ENCODE measurements around the gene AOC2.
A peak's percentile ranks its signal among the peaks of the same experiment; 100 is the strongest.
"Not testable (repeated sequence)": the region's sequence is repeated elsewhere in the genome, so short reads cannot be mapped to it uniquely, and the experiment has no call there.

Gene AOC2

GRCh38 chr17:42880776-42881310 lies 36.5 kb downstream of the AOC2 start:
- DNase-seq (ENCODE audit: low spot score) (no peak), FAIRE-seq (no peak)

DNA sequence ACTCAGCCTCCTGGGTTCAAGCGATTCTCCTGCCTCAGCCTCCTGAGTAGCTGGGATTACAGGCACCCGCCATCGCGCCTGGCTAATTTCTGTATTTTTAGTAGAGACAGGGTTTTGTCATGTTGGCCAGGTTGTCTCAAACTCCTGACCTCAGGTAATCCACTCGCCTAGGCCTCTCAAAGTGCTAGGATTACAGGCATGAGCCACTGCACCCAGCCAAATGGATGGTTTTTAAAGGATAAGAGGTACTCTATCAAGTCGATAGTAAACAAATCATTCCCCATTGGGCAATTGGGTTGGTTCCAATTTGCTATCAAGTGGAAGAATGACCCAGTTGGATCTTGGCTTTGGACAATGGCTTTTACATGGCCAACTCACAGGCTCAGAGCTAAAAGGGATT lies 37.3 kb downstream of the AOC2 start:
- FAIRE-seq; DNase-seq (ENCODE audit: low spot score): not testable (repeated sequence)

DNA sequence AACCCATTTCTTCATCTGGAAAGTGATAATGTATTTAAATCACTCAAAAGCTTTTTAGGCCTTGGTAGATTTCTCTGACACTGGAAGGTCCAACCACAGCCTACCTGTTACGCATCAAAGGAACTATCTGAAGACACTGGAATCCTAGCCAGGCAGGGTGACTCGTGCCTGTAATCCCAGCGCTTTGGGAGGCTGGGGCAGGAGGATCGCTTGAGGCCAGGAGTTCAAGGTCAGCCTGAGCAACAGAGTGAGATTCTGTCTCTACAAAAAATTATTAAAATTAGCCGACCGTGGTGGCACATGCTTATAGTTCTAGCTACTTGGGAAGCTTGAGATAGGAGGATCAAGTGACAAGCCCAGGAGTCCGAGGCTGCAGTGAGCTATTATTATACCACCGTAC lies 37.8 kb downstream of the AOC2 start:
- DNase-seq (ENCODE audit: low spot score) (no peak), FAIRE-seq (no peak)

GRCh38 chr17:42883802-42884558 lies 39.6 kb downstream of the AOC2 start:
- FAIRE-seq, result no peak
- DNase-seq (ENCODE audit: low spot score), result no peak

DNA sequence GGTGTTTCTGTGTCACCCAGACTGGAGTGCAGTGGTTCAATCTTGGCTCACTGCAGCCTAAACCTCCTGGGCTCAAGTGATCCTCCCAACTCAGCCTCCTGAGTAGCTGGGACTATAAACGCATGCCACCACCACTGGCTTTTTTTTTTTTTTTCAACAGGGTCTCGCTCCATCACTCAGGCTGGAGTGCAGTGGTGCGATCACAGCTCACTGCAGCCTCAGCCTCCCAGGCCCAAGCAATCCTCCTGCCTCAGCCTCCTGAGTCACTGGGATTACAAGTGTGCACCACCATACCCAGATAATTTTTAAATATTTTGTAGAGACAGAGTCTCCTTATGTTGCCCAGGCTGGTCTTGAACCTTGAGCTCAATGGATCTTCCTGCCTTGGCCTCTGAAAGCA lies 41.4 kb downstream of the AOC2 start:
- not testable (repeated sequence) for DNase-seq (ENCODE audit: low spot score); FAIRE-seq

DNA sequence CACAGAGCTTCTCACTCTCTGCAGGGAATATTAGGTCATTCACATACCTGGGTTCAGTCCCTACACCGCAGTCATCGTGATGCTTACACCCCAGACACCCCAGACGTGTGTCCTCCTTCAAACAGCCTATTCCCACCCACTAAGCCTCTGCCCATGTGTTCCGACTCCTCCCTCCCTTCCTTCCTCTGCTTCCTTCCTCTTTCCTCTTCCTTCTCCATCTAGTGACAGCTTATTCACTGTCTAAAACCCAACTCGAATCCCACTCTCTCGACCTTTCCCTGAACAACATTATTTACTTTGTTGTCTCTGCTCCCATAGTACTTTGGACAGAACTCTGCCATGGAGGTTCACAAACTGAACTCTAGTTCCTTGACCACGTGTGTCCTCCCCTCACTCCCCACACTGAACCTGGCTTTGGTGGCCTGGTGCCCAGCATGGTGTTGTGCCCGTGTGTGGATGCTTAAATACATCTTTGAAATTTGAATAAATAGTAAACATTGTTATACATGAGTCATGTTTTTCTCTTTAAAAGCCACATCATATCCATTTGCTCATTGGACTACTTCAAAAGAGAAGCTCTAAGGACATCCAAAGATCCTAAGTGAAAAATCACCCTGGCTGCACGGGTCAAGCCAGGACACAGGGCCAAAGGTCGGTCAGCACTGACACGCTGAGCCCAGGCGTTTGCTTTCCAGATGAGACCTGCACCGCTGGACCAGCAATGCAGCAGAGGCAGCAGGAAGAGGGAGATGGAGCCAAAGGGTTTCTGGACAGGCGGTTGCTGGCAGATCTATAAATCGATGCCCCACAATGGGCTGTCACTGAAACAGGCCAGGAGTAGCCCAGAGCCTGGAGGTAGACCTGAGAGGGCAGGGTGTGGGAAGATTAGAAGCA lies 42.1 kb downstream of the AOC2 start:
- FAIRE-seq, result no peak
- no peak for DNase-seq (ENCODE audit: low spot score)

DNA sequence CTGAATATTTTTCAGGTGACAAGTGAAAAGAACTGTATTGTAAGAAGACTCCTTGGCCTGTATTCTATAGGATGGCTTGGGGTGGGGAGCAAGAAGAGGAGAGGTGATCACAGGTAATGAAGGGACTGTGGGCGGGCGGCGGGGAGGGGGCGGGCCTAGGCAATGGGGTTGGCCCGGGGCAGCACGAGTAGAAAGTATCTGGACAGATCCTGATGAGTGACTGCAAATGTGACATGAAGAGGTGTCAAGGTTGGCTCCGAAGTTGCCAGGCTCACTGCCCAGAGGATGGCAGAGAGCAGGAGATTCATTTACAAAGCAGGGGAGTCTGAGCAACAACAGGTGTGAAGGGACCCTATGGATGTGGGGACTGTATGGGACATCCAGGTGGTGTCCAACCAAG lies 45.4 kb downstream of the AOC2 start:
- FAIRE-seq (no peak), DNase-seq (ENCODE audit: low spot score) (no peak)

DNA sequence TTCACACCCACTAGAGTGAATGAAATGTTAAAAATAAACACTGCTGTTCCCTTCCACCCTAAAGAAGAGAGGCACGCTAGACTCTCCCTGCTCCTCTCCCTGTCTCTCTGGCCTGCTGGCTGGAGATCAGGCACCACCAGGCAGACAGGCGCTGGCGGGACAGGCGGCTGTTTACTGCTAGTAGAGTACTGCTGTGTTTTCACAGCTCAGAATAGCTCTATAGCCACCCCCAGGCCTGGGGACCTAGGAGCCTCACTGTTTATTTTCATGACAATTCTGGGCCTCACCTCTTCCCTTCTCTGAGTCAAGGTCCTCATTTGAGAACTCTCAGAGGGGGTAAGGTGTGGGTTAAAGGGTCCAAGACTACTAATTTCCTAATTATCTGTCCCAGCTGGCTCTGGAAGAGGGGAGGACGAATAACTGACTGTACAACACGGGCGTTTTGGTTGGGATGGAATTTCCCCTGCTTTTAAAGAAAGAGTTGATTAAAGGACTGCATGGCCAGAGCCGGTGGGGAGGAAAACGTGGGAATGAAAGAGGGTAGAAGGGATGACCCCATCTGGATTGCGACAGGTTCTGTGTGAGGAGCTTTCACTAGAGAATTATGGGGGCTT lies 47.3 kb downstream of the AOC2 start:
- DNase-seq (ENCODE audit: low spot score), result no peak
- FAIRE-seq, result no peak

- DNase-seq (ENCODE audit: low spot score) (no peak), FAIRE-seq (no peak)
Measured at GRCh38 chr17:42893359-42893758, 49.0 kb downstream of the AOC2 start.

DNA sequence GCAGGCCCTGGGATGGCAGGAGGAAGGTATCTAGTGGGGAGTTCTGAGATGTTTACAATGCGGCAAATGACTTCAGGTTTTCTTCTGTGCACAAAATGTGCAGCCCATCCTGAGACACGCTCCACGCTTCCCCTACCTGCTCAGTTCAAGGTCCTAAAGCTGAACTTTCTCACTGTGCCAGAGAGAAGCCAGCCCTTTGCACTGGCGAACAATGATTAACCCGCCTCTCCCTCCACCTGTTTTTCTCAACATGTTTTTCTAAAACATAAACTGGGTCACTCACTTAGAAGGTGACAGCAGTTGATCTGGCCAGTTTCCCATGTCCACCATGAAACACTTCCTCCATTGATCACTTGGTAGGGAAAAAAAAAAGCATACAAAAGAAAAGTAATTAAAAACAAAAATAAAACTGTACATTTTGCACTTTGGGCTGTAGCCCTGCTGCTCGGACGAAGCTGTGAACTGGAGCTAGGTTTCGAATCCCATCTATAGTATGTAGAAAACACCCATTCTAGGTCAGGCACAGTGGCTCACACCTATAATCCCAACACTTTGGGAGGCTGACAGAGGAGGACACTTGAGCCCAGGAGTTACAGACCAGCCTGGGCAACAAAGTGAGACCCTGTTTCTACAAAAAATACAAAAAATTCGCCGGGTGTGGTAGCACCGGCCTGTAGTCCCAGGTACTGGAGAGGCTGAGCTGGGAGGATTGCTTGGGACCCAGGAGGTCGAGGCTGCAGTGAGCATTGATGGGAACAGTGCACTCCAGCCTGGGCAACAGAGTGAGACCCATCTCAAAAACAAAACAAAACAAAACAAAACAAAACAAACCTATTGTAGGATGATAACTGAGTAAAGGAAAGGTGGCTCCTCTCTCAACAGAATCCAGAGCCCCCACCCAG lies 50.2 kb downstream of the AOC2 start:
- DNase-seq (ENCODE audit: low spot score) (no peak), FAIRE-seq (no peak)

- FAIRE-seq (no peak), DNase-seq (ENCODE audit: low spot score) (peak; percentile 90)
Measured at GRCh38 chr17:42895185-42895555, 50.8 kb downstream of the AOC2 start.

- FAIRE-seq, result no peak
- no peak for DNase-seq (ENCODE audit: low spot score)
Measured at GRCh38 chr17:42898147-42898811, 53.9 kb downstream of the AOC2 start.

- DNase-seq (ENCODE audit: low spot score); FAIRE-seq: not testable (repeated sequence)
Measured at GRCh38 chr17:42899981-42900380, 55.6 kb downstream of the AOC2 start.
